Thyroid gland (tissue), 4 donors: Measurements from ENCODE around the gene TPSD1. TPM values are rescaled to one million over a fixed set of nuclear protein-coding genes. Genes with fewer than 3 reads are reported as not detected.
"Not testable (repeated sequence)": the region's sequence is repeated elsewhere in the genome, so short reads cannot be mapped to it uniquely, and the experiment has no call there.

Source experiments
- DNase-seq, 2 donors: peaks; one replicate each; pipeline ENCODE4 v3.0.0-alpha.2; 2019
- H3K27ac ChIP-seq, 3 donors: fragments of 200-600 bp; sonication (generic); 1 replicate in 2 of 3; 2 replicates in 1 of 3; pipeline ENCODE4 v1.5.1; 2016 to 2019; ENCODE audit warnings: mild to moderate bottlenecking in 1 of 3, moderate library complexity in 1 of 3
- H3K27me3 ChIP-seq: fragments of 200-600 bp; sonication (generic); one replicate; pipeline ENCODE4 v1.5.1; 2019
- H3K36me3 ChIP-seq, 2 donors: fragments of 200-600 bp; sonication (generic); one replicate each; pipeline ENCODE4 v1.5.1; 2016 to 2019
- H3K4me1 ChIP-seq, 2 donors: fragments of 200-600 bp; sonication (generic); one replicate each; pipeline ENCODE4 v1.5.1; 2017 to 2019
- H3K4me3 ChIP-seq, 3 donors: fragments of 200-600 bp; sonication (generic); replicated peaks in 1 of 3; 1 replicate in 2 of 3; 2 replicates in 1 of 3; pipeline ENCODE4 v1.5.1; 2016; ENCODE audit warnings: mild to moderate bottlenecking in 1 of 3
- H3K9me3 ChIP-seq: fragments of 200-600 bp; sonication (generic); one replicate; pipeline ENCODE4 v1.5.1; 2017
- POLR2A ChIP-seq, 2 donors: fragments of 450-650 bp; IDR thresholded peaks; one replicate each; pipeline ENCODE4 v1.6.1; 2017; ENCODE audit warnings: antibody characterized with exemption in 2 of 2, mild to moderate bottlenecking in 2 of 2, moderate library complexity in 1 of 2
- WGBS, 2 donors: methylation state at CpG; one replicate each; pipeline ENCODE4 v1.1.5; 2017; 5-methylcytosine and 5-hydroxymethylcytosine counted together
- intact Hi-C: fragments of 100-400 bp; cut with DNase I; formaldehyde crosslinking; loops from one replicate; pipeline ENCODE4 v1.15.1; 2023
- total RNA-seq, 4 donors: library from RNA; depleted of rRNA; stranded (reverse); fragments of >200 nt; gene quantifications; one replicate each; pipeline ENCODE4 v1.2.3, GENCODE V29; 2016
- TF ChIP-seq, protein P1 (sequence below), 6 experiments: fragments of 200-600 bp in 3 of 6; fragments of 450-650 bp in 3 of 6; sonication (generic) in 3 of 6; IDR thresholded peaks; one replicate each; pipeline ENCODE4 v1.5.1; 2016 to 2019; ENCODE audit warnings: antibody characterized with exemption in 6 of 6, mild to moderate bottlenecking in 2 of 6, inconsistent platforms in 1 of 6, moderate library complexity in 1 of 6

The TPSD1 gene
- total RNA-seq, 4 donors from 2014 or later, result 0.33 TPM; not detected in 3

DNA sequence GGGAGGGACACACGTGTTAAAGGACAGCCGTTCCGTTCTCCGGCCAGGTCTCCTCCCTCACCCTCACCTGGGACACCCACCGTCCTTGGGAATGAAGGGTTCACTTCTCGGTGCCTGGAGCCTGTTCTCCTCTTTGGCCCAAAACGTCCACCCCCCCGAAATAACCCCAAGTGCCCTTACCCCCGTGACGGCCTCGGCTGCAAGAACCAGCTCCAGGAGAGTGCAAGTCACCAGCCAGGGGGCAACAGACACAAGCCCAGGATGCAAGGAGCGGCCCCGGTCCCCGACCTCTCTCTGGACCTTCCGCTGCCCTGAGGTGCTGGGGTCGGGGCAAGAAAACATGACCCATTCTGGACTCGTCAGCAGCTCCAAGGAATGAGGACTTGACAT lies 33.6 kb downstream of the TPSD1 start:
- intact Hi-C loops, result no loop called here
- DNase-seq, result no peak
- 7 to 8% methylated on average over 12 to 14 of the region's 17 CpGs for WGBS, 2 donors
- Histone ChIP-seq H3K27me3 (no peaks in the 10 kb centered on the region), H3K36me3 (no peaks in the 10 kb centered on the region), H3K4me3 (no peak overlapping the region), H3K27ac (no peak overlapping the region), H3K9me3 (no peaks in the 10 kb centered on the region), H3K4me1 (no peaks in the 10 kb centered on the region)
- TF ChIP-seq, protein P1, sequence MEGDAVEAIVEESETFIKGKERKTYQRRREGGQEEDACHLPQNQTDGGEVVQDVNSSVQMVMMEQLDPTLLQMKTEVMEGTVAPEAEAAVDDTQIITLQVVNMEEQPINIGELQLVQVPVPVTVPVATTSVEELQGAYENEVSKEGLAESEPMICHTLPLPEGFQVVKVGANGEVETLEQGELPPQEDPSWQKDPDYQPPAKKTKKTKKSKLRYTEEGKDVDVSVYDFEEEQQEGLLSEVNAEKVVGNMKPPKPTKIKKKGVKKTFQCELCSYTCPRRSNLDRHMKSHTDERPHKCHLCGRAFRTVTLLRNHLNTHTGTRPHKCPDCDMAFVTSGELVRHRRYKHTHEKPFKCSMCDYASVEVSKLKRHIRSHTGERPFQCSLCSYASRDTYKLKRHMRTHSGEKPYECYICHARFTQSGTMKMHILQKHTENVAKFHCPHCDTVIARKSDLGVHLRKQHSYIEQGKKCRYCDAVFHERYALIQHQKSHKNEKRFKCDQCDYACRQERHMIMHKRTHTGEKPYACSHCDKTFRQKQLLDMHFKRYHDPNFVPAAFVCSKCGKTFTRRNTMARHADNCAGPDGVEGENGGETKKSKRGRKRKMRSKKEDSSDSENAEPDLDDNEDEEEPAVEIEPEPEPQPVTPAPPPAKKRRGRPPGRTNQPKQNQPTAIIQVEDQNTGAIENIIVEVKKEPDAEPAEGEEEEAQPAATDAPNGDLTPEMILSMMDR (IDR thresholded peaks at IDR 0.05), result no peak
- no peak for TF ChIP-seq POLR2A (IDR thresholded peaks at IDR 0.05)

DNA sequence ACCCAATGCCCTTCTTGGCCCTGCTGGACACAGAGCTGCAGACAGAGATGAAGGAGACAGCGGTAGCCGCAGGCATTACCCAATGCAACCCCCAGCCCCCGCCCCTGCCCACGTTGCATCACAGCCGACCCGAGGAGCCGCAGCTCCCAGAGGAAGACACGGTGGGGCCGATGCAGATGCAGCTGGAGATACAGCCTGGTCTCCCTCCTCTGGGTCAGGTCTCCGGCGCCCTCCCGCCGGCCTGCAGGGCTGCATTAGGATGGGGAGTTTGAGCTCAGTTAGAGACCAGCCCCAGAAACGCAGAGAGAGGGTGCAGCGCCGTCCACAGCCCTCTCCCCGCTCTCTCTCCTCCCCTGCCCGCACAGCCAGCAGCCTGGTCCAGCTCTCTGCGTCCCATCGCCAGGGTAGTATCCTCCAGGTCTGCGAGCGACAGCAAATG lies 34.2 kb downstream of the TPSD1 start:
- no peaks in the 10 kb centered on the region for H3K27me3 ChIP-seq
- no peak for DNase-seq
- no peaks in the 10 kb centered on the region for H3K36me3 ChIP-seq
- intact Hi-C loops, result no loop called here
- H3K27ac ChIP-seq, result no peak overlapping the region
- no peaks in the 10 kb centered on the region for H3K4me1 ChIP-seq
- no peak overlapping the region for H3K4me3 ChIP-seq
- H3K9me3 ChIP-seq, result no peaks in the 10 kb centered on the region
- WGBS, 2 donors, result 37 to 41% methylated on average over 9 to 16 of the region's 22 CpGs
- no peak for TF ChIP-seq POLR2A (IDR thresholded peaks at IDR 0.05)
- TF ChIP-seq, protein P1 (IDR thresholded peaks at IDR 0.05), result no peak

DNA sequence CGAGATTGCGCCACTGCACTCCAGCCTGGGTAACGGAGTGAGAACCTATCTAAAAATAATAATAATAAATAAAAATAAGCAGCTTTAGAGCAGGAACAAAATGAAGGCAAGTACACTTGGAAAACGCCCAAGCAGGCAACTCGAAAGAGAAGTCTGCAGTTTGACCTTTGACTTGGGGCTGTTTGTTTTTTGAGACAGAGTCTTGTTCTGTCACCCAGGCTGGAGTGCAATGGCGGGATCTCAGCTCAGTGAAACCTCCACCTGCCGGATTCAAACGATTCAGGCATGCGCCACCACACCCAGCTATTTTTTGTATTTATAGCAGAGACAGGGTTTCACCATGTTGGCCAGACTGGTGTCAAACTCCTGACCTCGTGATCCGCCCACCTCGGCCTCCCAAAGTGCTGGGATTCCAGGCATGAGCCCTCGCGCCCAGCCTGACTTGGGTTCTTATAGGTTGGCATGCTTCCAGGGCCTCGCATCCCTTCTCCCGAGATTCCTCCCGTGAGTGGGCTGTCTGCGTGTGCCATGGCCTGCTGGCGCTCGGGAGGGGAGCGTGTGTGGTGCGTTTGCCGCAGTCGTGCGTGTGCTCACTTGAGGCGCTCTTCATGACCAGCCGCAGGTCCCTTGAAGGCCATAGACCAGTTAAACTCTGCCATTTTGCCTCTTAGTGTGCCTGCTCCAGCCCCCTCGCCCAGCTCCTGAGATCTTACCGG lies 35.1 kb downstream of the TPSD1 start:
- H3K36me3 ChIP-seq, result no peaks in the 10 kb centered on the region
- H3K9me3 ChIP-seq, result no peaks in the 10 kb centered on the region
- H3K27me3 ChIP-seq, result no peaks in the 10 kb centered on the region
- WGBS, 2 donors, result 73 to 75% methylated on average over 18 to 29 of the region's 29 CpGs
- H3K27ac ChIP-seq, result no peak overlapping the region
- TF ChIP-seq, protein P1 (IDR thresholded peaks at IDR 0.05), result no peak
- no peak for TF ChIP-seq POLR2A (IDR thresholded peaks at IDR 0.05)
- no peak overlapping the region for H3K4me3 ChIP-seq
- intact Hi-C loops, result no loop called here
- H3K4me1 ChIP-seq, result no peaks in the 10 kb centered on the region
- DNase-seq, result no peak

DNA sequence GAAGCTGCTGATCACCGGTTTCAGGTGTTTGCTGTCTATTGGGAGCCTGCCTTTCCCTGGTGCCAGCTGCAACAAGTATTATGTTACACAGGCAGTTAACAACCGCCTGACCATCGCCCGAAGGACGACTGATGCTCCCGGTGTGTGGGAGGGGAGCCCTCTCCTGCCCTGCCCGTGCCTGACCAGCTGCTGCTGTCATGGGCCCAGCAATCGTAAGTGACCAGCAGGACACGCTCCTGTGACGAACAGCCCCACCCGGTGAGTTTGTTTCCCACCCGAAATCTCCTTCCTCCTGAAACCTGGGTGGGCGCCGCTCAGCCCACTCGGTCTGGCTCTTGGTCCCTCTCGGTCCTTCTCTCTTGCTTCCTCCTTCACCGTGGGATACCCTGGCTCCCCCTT lies 35.7 kb downstream of the TPSD1 start:
- Histone ChIP-seq H3K4me3 (no peak overlapping the region), H3K27me3 (no peaks in the 10 kb centered on the region), H3K36me3 (no peaks in the 10 kb centered on the region), H3K27ac (no peak overlapping the region), H3K4me1 (peaks cover 0 to under 1% of the 10 kb centered on the region in 2 donors), H3K9me3 (no peaks in the 10 kb centered on the region)
- TF ChIP-seq POLR2A (IDR thresholded peaks at IDR 0.05), result no peak
- TF ChIP-seq, protein P1 (IDR thresholded peaks at IDR 0.05), result no peak
- 54 to 75% methylated on average over 11 to 17 of the region's 17 CpGs for WGBS, 2 donors
- no peak for DNase-seq
- intact Hi-C loops, result no loop called here

DNA sequence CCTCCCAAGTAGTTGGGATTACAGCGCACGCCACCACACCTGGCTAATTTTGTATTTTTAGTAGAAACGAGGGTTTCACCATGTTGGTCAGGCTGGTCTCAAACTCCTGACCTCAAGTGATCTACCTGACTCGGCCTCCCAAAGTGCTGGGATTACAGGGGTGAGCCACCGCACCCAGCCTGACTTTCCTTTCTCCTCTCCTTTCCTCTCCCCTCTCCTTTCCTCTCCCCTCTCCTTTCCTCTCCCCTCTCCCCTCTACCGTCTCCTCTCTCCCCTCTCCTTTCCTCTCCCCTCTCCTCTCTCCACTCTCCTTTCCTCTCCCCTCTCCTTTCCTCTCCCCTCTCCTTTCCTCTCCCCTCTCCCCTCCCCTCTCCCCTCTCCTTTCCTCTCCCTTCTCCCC lies 36.3 kb downstream of the TPSD1 start:
- H3K4me3 ChIP-seq, intact Hi-C loops, H3K4me1 ChIP-seq, H3K27ac ChIP-seq, H3K9me3 ChIP-seq, H3K27me3 ChIP-seq, DNase-seq, H3K36me3 ChIP-seq: not testable (repeated sequence)
- 74 to 77% methylated on average over 6 of the region's 6 CpGs for WGBS, 2 donors

DNA sequence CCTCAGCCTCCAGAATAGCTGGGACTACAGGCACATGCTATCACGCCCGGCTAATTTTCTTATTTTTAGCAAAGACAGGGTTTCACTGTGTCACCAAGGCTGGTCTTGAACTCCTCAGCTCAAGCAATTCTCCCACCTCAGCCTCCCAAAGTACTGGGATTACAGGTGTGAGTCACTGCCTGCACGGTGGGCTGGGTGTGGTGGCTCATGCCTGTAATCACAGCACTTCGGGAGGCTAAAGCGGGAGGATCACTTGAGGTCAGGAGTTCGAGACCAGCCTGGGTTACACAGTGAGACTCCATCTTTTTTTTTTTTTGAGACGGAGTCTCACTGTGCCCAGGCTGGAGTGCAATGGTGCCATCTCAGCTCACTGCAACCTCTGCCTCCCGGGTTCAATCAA lies 36.9 kb downstream of the TPSD1 start:
- intact Hi-C loops, result not testable (repeated sequence)

More for the DNA sequence above, 36.9 kb downstream of the TPSD1 start:
- WGBS, 2 donors, result 81 to 84% methylated on average over 8 of the region's 8 CpGs
- not testable (repeated sequence) for H3K9me3 ChIP-seq, H3K36me3 ChIP-seq, DNase-seq, H3K27me3 ChIP-seq, H3K27ac ChIP-seq, H3K4me3 ChIP-seq
- H3K4me1 ChIP-seq, result peaks cover 3 to 11% of the 10 kb centered on the region in 2 donors
